ENCODE measurements around the gene STK38.

DNA sequence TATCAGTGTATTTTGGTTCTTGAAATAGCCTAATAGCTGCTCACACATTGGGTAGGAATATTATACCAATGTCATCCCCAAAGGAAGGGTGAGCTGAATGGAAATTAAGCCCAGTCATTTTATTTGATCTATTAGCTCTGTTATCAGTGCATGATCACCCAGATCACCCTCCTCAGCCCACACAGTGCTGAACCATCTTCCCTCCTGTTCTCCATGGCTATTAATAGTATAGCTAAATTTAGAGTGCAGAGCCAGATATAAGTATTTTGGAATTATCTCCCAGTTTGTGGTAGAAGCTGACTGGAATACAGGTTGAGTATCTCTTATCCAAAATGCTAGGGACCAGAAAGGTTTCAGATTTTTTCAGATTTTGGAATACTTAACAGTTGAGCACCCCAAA lies 59.1 kb downstream of the STK38 start:
- TF ChIP-seq, protein P1, sequence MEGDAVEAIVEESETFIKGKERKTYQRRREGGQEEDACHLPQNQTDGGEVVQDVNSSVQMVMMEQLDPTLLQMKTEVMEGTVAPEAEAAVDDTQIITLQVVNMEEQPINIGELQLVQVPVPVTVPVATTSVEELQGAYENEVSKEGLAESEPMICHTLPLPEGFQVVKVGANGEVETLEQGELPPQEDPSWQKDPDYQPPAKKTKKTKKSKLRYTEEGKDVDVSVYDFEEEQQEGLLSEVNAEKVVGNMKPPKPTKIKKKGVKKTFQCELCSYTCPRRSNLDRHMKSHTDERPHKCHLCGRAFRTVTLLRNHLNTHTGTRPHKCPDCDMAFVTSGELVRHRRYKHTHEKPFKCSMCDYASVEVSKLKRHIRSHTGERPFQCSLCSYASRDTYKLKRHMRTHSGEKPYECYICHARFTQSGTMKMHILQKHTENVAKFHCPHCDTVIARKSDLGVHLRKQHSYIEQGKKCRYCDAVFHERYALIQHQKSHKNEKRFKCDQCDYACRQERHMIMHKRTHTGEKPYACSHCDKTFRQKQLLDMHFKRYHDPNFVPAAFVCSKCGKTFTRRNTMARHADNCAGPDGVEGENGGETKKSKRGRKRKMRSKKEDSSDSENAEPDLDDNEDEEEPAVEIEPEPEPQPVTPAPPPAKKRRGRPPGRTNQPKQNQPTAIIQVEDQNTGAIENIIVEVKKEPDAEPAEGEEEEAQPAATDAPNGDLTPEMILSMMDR (conservative IDR thresholded peaks at IDR 0.05; ENCODE audit: low read length) = no peak
- no peak for TF ChIP-seq EZH2phosphoT487 (IDR thresholded peaks at IDR 0.05; ENCODE audit: borderline replicate concordance, low read depth, low read length)
